Limb (tissue), 2 donors: ENCODE measurements around the gene MAGT1.
"Not testable (repeated sequence)": the region's sequence is repeated elsewhere in the genome, so short reads cannot be mapped to it uniquely, and the experiment has no call there.

Source experiments
- DNase-seq, 2 donors: peaks; one replicate each; pipeline ENCODE4 v3.0.0-alpha.2; 2016; ENCODE audit errors: extremely low spot score in 2 of 2

MAGT1 gene

GRCh38 chrX:77894921-77895886 is at the start of gene MAGT1:
TSS of gene MAGT1 (minus strand) at chrX:77895435. CDS start at chrX:77895410, 25 bp downstream.
- DNase-seq: peak; percentile 89 to 91

GRCh38 chrX:77945031-77945430 is 49.8 kb upstream of the MAGT1 start:
- not testable (repeated sequence) for DNase-seq

- no peak for DNase-seq
Observed at GRCh38 chrX:77938083-77938680, 42.9 kb upstream of the MAGT1 start.

- DNase-seq: no peak
Observed at GRCh38 chrX:77937291-77937690, 42.1 kb upstream of the MAGT1 start.

- no peak for DNase-seq
Observed at GRCh38 chrX:77936299-77936698, 41.1 kb upstream of the MAGT1 start.

- no peak for DNase-seq
Observed at GRCh38 chrX:77935886-77936285, 40.7 kb upstream of the MAGT1 start.

GRCh38 chrX:77930581-77930980 is 35.3 kb upstream of the MAGT1 start:
- DNase-seq: no peak

- no peak for DNase-seq
Observed at GRCh38 chrX:77925764-77926163, 30.5 kb upstream of the MAGT1 start.

- DNase-seq: no peak
Observed at GRCh38 chrX:77924320-77924859, 29.2 kb upstream of the MAGT1 start.

- no peak for DNase-seq
Observed at GRCh38 chrX:77922787-77923186, 27.6 kb upstream of the MAGT1 start.

- not testable (repeated sequence) for DNase-seq
Observed at GRCh38 chrX:77919370-77919769, 24.1 kb upstream of the MAGT1 start.

GRCh38 chrX:77918568-77918967 is 23.3 kb upstream of the MAGT1 start:
- no peak for DNase-seq

- DNase-seq: no peak
Observed at GRCh38 chrX:77917294-77917933, 22.2 kb upstream of the MAGT1 start.

- DNase-seq: peak; percentile 84 to 90
Observed at GRCh38 chrX:77910108-77910840, 15.0 kb upstream of the MAGT1 start, which contains the start of gene ATP7A. TSS of gene ATP7A (plus strand) at chrX:77910693. CDS start at chrX:77971642, 60,949 bp downstream.

GRCh38 chrX:77901506-77901905 is 6.3 kb upstream of the MAGT1 start:
- DNase-seq: no peak

GRCh38 chrX:77900688-77901087 is 5.5 kb upstream of the MAGT1 start:
- DNase-seq: no peak

- DNase-seq: peak; percentile 74 to 93
Observed at GRCh38 chrX:77899081-77899828, 4.0 kb upstream of the MAGT1 start, which contains the start of gene COX7B. TSS of gene COX7B (plus strand) at chrX:77899468. CDS start at chrX:77899554, 86 bp downstream.

- DNase-seq: no peak
Observed at GRCh38 chrX:77893713-77894112, 1.5 kb downstream of the MAGT1 start.

GRCh38 chrX:77892887-77893286 is 2.3 kb downstream of the MAGT1 start:
- DNase-seq: no peak

- DNase-seq: not testable (repeated sequence)
Observed at GRCh38 chrX:77881418-77881817, 13.8 kb downstream of the MAGT1 start.
